H54 (cell line): ENCODE results near the gene ERBB3.

Source experiments
- DNase-seq: peaks from one replicate; pipeline ENCODE4 v3.0.0; 2011; ENCODE audit warnings: low spot score, mixed read lengths; ENCODE audit not compliant: insufficient read length
- FAIRE-seq: peaks from 3 replicates; lab custom pipeline; 2011; peaks lifted over from hg19 to GRCh38; lab: Jason Lieb, UNC
- POLR2A ChIP-seq: IDR thresholded peaks from 2 replicates; pipeline ENCODE4 v1.6.1; 2011; ENCODE audit warnings: low read depth, mild to moderate bottlenecking, low read length

The ERBB3 gene

DNA sequence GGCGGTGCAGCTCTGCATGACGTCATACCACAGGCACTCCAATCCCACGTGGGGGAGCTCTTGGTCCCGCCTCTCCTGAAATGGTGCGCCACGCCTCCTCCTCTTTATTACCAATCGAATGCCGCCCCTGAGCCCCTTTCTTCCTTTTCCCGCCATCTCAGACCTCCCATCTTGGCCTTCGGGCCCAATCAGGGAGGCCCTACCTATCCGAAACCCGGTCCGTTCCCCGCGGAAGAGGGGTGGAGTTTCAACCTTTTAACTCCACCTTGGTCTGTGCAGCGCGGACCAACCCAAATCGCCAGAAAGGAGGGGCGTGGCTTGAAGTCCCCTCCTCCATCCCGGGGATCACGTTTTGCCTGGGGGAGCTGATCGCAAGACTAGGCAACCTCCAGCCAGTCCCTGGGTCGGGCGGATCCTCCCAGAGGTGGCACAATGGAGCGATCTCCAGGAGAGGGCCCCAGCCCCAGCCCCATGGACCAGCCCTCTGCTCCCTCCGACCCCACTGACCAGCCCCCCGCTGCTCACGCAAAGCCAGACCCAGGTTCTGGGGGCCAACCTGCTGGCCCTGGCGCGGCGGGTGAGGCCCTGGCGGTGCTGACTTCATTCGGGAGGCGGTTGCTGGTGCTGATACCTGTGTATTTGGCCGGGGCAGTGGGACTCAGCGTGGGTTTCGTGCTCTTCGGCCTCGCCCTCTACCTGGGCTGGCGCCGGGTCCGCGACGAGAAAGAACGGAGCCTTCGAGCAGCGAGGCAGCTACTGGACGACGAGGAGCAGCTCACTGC lies 48.1 kb downstream of the ERBB3 start, which contains the start of gene ESYT1:
Gene ESYT1 (plus strand): TSS at position 380 of the 782 bp plus-strand sequence. CDS start 53 bp downstream, at position 433.
- DNase-seq (peak; percentile 93), FAIRE-seq (peak; percentile 91)
- TF ChIP-seq POLR2A, result peak; percentile 80

DNA sequence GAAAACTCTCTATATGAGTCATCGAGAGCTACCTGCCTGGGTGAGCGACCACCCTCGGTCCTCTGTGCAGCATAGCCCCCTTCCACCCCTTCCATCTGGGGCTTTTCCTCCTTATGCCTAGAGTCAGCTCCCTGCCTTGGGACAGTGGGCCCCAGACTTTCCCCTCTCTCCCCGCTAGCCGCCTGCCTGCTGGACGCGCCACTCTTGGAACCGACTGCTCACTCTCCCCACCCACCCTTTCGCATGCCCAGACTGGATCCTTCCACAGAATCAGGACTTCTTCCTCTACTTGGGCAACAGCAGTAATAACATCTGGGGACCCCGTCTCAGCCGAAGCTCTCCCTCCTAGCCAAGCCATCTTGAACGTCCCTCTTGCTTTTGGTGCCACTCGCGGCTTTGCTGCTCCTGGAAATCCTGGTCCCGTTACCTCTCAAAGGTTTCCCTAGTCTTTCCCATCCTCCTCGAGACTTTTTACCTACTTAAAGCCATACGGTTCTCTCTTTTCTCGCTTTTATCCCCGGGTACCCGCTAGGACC lies 48.8 kb downstream of the ERBB3 start:
- no peak for TF ChIP-seq POLR2A
- FAIRE-seq (no peak), DNase-seq (no peak)

DNA sequence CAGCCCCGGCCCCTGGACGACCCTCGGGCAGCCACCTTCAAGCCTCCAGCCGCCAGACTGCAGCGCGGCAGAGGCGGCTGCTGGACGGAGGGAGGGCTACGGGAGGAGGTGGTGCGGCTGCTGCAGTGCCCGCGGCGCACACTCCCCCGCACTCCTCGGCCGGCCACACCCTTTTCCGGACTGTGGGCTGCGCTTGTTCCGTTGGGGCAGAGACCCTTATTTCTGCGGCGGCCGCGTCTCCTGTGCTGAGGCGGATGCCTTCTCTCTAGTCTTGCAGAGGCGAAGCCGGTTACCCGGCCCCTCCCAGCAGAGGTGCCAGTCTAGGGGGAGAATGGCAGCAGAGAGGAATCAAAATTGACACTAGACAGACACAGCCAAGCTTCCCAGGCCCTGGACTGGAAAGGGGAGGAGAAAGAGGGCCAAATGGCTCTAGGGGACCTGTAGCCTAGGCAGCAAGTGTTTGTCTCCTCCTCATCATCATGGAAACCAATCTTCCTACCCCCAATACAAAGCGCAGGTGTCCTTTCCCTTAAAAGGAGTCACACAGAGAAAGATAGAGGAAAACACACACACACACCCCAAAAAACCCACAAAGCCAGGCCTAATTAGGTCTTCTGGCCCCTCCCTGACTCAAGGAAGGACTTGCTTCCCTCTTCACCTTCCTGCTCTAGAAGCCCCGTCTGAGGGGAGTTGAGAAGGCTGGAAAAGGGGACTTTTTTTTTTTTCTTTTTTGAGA lies 49.4 kb downstream of the ERBB3 start:
- peak; percentile 66 for TF ChIP-seq POLR2A
- FAIRE-seq, result no peak
- no peak for DNase-seq

DNA sequence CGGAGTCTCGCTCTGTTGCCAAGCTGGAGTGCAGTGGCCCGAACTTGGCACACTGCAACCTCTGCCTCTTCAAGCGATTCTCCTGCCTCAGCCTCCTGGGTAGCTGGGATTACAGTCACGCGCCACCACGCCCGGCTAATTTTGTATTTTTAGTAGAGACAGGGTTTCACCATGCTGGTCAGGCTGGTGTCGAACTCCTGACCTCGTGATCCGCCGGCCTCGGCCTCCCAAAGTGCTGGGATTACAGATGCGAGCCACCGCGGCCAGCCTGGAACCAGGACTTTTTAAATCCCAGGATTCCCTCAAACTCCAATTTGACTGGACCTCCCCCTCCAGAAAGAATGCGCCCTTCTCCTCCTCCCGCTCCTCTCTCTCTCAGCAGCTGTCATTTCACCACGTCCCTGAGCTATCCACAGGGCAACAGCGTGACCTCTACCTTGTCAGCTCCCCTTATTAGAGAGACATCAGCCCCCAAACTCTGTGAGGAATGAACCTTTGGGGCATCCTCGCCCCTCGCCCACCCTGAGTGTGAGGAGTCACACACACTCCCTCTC lies 50.1 kb downstream of the ERBB3 start:
- FAIRE-seq (no peak), DNase-seq (no peak)
- no peak for TF ChIP-seq POLR2A

DNA sequence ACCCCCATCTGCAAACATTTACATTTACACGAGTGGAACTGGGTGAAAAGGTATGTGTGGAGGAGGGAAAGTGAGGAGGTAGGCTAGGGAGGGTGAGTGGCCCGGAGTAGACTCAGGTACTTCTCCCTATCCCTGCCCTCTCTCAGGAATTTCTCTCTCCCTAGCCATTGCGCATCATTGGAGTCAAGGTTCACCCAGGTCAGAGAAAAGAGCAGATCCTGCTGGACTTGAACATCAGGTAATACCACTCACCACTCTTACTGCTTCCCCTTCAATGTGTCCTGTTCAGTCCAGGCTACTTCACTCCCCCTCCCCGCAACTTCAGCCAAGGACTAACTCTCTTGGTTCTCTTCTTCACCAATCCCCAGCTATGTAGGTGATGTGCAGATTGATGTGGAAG lies 50.9 kb downstream of the ERBB3 start:
- FAIRE-seq (no peak), DNase-seq (no peak)
- no peak for TF ChIP-seq POLR2A

DNA sequence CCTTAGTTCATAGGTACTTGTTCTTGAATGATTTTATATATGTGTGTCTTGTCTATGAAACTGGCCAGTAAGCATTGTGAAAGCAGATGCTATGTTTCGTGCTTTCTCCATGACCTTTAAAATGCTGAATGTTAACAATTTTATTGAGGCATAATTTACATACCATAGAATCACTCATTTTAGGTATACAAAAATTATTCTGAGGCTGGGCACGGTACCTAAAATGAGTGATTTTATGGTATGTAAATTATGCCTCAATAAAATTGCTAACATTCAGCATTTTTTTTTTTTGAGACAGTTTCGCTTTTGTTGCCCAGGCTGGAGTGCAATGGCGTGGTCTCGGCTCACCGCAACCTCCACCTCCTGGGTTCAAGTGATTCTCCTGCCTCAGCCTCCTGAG lies 54.9 kb downstream of the ERBB3 start:
- DNase-seq, result no peak
- no peak for FAIRE-seq
- no peak for TF ChIP-seq POLR2A

DNA sequence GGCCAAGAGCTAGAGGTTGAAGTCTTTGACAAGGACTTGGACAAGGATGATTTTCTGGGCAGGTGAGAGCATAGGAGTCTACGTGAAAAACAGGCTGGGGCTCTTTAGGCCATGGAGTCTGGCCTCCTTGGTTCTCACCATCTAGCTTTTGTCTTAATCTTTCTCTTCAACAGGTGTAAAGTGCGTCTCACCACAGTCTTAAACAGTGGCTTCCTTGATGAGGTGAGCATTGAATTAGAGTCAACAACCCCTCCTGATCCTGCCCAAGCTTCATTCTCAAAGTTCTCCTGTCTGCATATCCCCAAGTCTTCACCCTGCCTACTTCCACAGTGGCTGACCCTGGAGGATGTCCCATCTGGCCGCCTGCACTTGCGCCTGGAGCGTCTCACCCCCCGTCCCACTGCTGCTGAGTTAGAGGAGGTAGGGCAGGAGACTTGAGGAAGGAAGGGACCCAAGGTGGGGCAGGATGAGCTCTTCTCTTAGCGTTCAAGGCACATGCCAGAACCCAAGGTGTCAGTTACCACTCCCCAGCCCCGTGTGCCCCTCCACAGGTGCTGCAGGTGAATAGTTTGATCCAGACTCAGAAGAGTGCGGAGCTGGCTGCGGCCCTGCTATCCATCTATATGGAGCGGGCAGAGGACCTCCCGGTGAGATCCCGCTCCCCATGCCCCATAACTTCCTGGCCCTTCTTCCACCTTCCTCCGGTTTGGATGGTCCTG lies 58.0 kb downstream of the ERBB3 start:
- DNase-seq (no peak), FAIRE-seq (no peak)
- no peak for TF ChIP-seq POLR2A

DNA sequence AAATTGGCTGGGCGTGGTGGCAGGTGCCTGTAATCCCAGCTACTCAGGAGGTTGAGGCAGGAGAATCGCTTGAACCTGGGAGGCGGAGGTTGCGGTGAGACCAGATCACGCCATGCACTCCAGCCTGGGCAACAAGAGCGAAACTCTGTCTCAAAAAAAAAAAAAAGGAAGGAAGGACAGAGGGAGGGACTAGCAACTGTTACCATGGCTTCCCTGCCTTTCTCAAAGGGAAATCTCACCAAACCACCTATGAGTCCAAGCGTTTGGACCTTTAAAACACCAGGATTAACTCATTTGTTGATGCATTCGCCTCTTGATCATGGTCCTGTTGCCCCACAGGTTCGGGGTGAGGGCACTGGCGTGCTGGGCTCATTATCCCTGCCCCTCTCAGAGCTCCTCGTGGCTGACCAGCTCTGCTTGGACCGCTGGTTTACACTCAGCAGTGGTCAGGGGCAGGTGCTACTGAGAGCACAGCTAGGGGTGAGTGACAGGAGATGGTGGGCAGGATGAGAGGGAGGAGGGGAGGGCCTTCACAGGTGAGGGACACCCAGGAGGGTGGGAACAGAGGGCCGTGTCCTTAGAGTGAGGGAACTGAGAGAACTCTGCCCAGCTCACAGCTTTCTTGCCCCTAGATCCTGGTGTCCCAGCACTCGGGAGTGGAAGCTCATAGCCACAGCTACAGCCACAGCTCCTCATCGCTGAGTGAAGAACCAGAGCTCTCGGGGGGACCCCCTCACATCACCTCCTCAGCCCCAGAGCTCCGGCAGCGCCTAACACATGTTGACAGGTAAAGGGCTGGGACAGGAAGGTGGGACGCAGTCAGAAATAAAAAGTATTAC lies 62.2 kb downstream of the ERBB3 start:
- FAIRE-seq (no peak), DNase-seq (no peak)
- no peak for TF ChIP-seq POLR2A

DNA sequence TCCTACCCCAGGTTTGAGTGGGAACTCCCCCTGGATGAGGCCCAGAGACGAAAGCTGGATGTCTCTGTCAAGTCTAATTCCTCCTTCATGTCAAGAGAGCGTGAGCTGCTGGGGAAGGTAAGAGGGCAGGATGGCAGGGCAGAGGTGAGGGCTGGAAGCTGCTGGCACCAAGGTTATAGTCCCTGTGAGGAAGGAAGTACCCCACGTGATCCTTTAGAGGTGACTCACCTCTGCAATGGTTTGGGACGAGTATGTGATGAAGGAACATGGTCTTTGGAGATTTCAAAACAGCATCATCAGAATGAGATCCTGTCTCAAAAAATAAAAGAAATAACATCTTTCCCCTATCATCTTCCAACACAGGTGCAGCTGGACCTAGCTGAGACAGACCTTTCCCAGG lies 63.3 kb downstream of the ERBB3 start:
- FAIRE-seq, result no peak
- no peak for TF ChIP-seq POLR2A
- DNase-seq, result no peak

DNA sequence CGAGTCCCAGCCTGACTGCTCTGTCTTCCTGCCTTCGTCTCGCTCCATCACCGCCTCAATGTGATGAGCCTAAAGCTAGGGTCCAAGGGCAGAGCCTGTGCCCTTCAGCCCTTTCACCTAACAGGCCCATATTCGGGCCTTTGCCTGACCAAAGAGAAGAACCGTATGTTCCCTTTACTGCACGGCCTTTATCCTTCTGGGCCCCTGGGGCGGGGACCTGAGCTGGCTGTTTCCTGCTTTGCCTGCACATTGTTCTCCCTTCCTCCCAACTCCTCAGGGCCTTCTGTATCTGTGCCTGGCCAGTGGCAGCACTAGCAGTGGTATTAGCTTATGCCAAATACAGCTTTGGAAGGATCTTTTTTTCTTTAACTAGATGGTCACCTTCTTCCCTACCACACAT lies 63.9 kb downstream of the ERBB3 start:
- FAIRE-seq, result no peak
- DNase-seq, result no peak
- TF ChIP-seq POLR2A, result no peak

DNA sequence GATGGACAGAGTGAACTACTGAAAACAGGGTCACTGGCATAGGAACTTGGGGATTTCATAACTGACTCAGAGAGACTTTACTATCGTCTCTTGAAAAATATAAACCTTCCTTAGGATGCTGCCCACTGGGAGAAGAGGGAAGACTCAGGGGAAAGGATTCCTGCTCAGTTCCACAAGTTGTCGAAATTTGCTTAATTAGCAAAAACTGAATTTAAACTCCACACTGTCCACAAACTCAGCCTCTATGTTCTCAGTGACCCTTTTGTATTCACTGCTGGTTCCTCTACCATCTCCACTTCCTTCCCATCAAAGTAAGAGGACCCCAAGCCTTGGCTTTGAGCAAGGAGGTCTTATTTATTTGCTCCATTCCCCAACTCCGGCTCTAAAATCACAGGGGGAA lies 65.3 kb downstream of the ERBB3 start:
- no peak for DNase-seq
- no peak for TF ChIP-seq POLR2A
- FAIRE-seq, result no peak

DNA sequence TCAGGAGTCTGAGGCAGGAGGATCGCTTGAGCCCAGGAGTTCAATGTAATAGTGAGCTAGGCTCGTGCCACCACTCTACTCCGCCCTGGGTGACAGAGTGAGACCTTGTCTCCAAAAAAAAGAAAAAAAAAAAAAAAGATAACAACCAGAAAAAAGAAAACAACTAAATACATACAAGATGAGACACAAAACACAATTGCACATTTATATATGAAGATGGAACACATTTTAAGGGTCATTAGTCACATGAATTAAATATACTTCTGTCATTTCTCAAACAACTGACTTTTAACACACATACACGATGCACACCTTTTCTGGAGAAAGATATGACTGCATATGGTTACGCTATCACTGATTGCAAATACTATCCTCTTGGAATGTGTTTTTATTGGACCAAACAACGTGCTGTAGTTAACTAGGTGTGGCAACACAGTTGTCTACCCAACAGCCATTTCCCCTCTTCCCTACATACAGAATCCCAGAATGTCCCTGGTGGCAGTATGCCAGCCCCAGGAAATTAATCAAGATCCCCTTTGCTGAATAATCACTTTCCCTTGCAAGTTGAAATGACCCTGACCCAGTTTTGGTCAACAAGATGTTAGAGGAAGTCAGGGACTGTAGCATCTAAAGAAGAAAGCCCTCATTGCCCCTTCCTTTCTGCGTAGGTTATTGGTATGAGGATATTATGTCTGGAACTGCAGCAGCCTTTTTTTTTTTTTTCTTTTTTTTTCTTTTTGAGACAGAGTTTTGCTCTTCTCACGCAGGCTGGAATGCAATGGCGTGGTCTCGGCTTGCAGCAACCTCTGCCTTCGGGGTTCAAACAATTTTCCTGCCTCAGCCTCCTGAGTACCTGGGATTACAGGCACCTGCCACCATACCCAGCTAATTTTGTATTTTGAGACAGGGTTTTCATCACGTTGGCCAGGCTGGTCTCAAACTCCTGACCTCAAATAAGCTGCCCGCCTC lies 66.8 kb downstream of the ERBB3 start:
- FAIRE-seq, result no peak
- no peak for TF ChIP-seq POLR2A
- no peak for DNase-seq
